Measurements from ENCODE around the gene FRS3.

Gene FRS3

DNA sequence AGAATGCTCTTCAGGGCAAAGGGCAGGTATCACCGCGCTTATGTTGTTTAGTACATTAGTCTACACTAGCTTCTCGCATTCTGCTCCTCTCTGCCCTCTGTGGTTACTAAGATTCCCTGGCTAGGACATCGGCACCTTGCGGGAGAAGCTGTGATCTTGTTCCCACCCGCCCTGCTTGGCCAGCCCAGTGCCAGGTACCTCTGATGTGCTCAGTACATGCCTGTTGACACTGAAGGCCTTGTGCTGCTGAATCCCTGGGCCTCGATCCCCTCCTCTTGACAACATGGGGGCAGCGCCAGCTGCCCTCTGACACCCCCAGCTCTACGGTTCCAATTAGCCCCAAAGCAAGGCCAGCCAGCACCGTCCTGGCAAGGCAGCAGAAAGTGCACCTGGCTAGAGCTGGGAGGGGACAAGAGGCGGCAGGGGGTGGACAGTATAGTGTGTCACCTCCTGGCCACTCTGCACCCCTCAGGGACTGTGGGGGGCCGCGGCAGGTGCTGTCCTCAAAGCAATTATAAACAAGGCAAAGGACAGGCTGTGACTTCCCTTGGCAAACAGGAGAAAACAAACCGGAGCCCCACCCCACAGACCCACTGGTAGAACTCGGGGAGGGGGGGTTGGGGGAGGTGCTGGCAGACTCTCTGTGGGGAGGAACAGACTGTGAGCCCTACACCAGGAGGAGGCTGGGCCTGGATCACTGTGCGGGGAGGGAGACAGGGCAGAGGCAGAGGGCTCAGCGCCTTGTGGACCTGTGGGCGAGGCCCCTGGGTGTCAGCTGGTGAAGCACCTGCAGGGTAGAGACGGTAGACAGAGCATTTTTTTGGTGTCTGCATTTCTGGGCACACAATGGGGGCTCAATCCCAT is 51.4 kb downstream of the FRS3 start:
- no peak for DNase-seq (ENCODE audit: low spot score)

DNA sequence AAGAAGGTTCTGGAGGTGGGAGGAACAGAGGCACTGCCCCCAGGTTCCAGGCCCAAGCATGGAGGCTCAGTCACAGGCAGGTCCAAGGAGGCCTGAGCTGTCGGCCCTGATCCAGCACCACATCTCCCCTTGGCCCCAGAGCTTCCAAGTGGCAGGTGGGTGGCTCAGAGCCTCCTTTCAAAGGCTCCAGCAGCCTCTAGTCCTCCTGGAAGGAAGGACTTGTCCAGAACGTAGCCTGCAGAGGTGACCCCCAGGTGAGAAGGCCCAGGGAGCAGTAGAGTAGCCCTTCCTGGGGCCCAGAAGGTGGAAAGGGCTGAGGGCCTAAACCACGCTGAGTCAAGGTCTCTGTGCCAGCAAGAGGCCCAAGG is 52.0 kb downstream of the FRS3 start:
- DNase-seq (ENCODE audit: low spot score) = no peak

DNA sequence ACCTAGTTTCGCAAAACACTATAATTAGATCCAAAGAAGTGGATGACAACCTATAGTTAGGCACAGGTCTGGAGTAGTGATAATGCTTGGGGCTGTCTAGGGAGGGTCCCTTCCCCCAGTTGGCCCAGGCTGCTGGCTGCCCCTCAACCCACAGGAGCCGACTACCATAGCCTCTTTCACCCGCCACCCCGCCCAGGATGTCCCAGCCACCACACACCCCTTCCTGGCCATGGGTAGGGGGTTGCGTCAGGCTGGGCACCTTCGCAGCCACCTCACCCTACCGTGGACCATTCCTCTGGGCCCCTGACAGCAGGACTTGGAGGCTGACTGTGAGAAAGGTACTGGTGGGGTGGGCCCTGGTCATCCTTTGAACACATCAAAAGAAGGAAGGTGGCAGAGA is 52.8 kb downstream of the FRS3 start:
- DNase-seq (ENCODE audit: low spot score) = no peak

GRCh38 chr6:41724586-41725501 is 54.9 kb downstream of the FRS3 start:
- DNase-seq (ENCODE audit: low spot score) = no peak

- no peak for DNase-seq (ENCODE audit: low spot score)
Observed at GRCh38 chr6:41724228-41724580, 55.5 kb downstream of the FRS3 start.

DNA sequence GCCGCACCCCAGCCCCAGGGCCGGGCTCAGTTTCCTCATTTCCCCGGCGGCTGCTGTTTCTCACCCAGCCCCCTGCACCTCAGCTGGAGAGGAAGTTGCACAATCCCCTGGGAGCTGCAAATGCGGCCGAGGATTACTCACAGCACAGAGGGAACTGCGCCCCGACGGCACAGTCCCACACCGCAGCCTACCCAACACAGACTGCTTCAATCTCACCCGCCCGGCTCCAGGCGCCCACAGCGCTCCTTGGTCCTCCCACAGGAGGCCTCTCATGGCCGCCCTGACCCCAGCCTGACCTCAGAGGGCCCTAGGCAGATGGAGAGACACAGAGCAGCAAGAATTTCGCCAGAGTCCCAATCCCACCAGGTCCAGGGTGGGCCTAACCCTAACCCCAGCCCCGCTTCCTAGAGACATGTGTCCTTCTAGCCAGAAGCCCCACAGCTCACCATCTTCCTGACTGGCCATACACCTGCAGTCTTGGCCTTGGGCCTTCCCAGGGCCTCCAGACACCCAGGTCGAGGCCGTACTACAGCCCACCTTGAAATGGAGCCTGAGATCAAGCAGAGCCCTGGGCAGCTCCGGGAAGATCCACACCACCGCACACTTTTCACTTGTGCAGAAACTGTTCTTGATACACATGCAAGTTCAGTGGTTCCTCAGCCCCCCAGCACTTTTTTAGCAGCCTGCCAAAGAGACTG is 56.0 kb downstream of the FRS3 start:
- DNase-seq (ENCODE audit: low spot score) = no peak

DNA sequence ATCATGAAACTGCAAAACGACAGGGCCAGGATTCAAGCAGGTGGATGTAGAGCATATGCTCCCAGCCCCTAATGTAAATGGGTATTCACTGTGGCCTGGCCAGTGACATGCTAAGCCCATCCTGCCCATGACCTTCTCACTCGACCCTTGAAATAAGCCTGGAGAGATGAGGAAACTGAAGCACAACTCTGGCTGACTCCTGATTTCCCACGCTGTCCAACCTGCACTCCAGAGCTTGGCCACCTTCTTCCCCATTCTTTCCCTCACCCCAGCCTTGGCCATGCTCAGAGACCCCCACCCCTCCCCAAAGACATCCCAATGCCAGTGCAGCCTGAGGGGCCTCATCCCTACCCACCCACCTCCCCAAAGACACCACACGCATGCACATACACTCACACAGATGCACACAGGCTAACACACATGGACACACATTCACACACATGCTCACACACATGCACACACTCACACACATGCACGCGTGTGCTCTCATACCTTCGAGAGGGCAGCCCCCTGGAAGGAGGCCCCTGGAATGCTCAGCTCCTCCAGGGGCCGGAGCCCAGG is 56.7 kb downstream of the FRS3 start:
- DNase-seq (ENCODE audit: low spot score) = no peak

- DNase-seq (ENCODE audit: low spot score) = no peak
Observed at GRCh38 chr6:41721414-41721813, 58.3 kb downstream of the FRS3 start.

- DNase-seq (ENCODE audit: low spot score) = no peak
Observed at GRCh38 chr6:41720783-41721182, 58.9 kb downstream of the FRS3 start.

DNA sequence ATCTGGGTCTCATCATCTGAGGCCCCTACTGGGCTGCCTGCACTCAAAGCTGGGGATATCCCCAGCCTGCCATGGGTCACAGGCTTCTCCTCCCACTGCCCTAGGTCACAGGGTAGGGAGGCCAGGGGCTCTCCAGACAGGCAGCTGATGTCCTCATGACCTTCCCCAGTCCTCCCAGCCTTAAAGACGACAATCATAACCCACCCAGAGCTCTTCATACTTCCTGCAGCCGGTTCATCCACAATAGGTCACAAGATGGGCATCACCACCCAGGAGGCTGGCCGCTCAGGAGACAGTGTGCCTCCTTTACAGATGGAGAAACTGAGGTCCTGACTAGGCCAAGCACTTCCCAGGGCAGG is 59.5 kb downstream of the FRS3 start:
- no peak for DNase-seq (ENCODE audit: low spot score)

Data from left forelimb (tissue), 1 donor.